ENCODE results near the gene ZNF607. TPM values are rescaled to one million over a fixed set of nuclear protein-coding genes. Genes with fewer than 3 reads are reported as not detected.

Gene ZNF607
- total RNA-seq, 1 donor from 2014 or later = 19.6 TPM

DNA sequence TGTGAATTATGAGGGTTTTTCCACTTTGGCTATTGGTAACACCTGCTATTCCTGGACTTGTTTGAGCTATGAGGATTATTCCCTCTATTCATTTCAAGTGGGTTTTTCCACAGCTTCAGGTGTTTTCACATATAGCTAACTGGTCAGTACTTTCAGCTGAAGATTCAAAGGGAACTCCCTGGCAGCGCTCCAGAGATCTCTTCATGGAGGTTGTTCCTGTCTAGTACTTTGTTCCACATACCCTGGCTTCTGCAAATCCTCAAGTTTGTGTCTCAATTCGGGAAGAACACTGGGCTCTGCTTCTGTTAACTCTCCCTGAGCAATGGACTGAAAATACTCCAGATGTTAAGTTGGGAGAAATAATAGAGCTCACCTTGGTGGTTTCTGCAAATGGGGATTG lies 5.6 kb upstream of the ZNF607 start:
- Histone ChIP-seq H3K9me3 (ENCODE audit: low read depth) (no peaks in the 10 kb centered on the region), H3K36me3 (no peaks in the 10 kb centered on the region), H3K4me1 (no peaks in the 10 kb centered on the region), H3F3A (ENCODE audit: low read depth) (no peaks in the 10 kb centered on the region), H3K4me3 (no peak overlapping the region), H3K9ac (no peak overlapping the region), H3K79me2 (ENCODE audit: low read depth) (no peaks in the 10 kb centered on the region), H3K27ac (no peak overlapping the region), H3K4me2 (no peak overlapping the region), H3K27me3 (no peaks in the 10 kb centered on the region), H4K20me1 (ENCODE audit: low read depth) (no peaks in the 10 kb centered on the region), H2AFZ (replicated peaks) (no peak overlapping the region)
- Mint-ChIP-seq H3K36me3 (peaks cover 3% of the 10 kb centered on the region), H3K27me3 (ENCODE audit: insufficient read depth, low read depth) (peaks cover 2% of the 10 kb centered on the region), H3K27ac (no peak overlapping the region), H3K4me3 (no peak overlapping the region), H3K4me1 (no peaks in the 10 kb centered on the region), H3K9me3 (peaks cover 18% of the 10 kb centered on the region)
- no peak for DNase-seq (ENCODE audit: low spot score)
- TF ChIP-seq EZH2 (IDR thresholded peaks at IDR 0.05) (no peak), EZH2phosphoT487 (IDR thresholded peaks at IDR 0.05) (no peak)
- TF ChIP-seq, protein P1, sequence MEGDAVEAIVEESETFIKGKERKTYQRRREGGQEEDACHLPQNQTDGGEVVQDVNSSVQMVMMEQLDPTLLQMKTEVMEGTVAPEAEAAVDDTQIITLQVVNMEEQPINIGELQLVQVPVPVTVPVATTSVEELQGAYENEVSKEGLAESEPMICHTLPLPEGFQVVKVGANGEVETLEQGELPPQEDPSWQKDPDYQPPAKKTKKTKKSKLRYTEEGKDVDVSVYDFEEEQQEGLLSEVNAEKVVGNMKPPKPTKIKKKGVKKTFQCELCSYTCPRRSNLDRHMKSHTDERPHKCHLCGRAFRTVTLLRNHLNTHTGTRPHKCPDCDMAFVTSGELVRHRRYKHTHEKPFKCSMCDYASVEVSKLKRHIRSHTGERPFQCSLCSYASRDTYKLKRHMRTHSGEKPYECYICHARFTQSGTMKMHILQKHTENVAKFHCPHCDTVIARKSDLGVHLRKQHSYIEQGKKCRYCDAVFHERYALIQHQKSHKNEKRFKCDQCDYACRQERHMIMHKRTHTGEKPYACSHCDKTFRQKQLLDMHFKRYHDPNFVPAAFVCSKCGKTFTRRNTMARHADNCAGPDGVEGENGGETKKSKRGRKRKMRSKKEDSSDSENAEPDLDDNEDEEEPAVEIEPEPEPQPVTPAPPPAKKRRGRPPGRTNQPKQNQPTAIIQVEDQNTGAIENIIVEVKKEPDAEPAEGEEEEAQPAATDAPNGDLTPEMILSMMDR (IDR thresholded peaks at IDR 0.05) = no peak

DNA sequence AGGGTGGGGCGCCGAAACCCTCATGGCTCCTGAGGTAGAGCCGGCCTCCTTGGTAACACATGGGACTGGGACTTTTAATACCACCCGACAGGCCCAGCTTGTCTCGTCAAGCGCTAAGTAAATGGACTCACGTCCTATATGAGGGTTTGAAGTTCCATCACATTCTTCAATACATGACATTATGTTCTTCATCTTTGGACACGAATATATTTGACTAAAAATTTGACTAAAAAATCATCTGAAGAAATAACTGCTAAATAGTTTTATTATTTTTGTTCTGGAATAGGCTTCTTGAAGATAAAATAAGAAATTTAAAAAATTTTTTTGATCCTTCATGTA lies 335 bp upstream of the ZNF607 start:
- peak overlapping the region; percentile 94 for H2AFZ ChIP-seq (replicated peaks)
- H3K27me3 ChIP-seq = no peaks in the 10 kb centered on the region
- Mint-ChIP-seq H3K4me3 (peak overlapping the region; percentile 99), H3K36me3 (peaks cover 25% of the 10 kb centered on the region), H3K4me1 (peaks cover 10% of the 10 kb centered on the region), H3K27me3 (ENCODE audit: insufficient read depth, low read depth) (peaks cover 2% of the 10 kb centered on the region), H3K27ac (no peak overlapping the region), H3K9me3 (peaks cover 39% of the 10 kb centered on the region)
- no peak for TF ChIP-seq EZH2phosphoT487 (IDR thresholded peaks at IDR 0.05)
- no peak for TF ChIP-seq EZH2 (IDR thresholded peaks at IDR 0.05)
- TF ChIP-seq, protein P1 (IDR thresholded peaks at IDR 0.05) = peak; percentile 18
- H3K4me2 ChIP-seq = peak overlapping the region; percentile 97
- DNase-seq (ENCODE audit: low spot score) = no peak
- H3K36me3 ChIP-seq = no peaks in the 10 kb centered on the region
- H3F3A ChIP-seq (ENCODE audit: low read depth) = peaks cover 6% of the 10 kb centered on the region
- H3K9ac ChIP-seq = no peak overlapping the region
- peaks cover 14% of the 10 kb centered on the region for H4K20me1 ChIP-seq (ENCODE audit: low read depth)
- H3K27ac ChIP-seq = no peak overlapping the region
- H3K4me3 ChIP-seq = peak overlapping the region; percentile 92
- H3K9me3 ChIP-seq (ENCODE audit: low read depth) = no peaks in the 10 kb centered on the region
- H3K79me2 ChIP-seq (ENCODE audit: low read depth) = peaks cover 46% of the 10 kb centered on the region
- peaks cover 16% of the 10 kb centered on the region for H3K4me1 ChIP-seq

DNA sequence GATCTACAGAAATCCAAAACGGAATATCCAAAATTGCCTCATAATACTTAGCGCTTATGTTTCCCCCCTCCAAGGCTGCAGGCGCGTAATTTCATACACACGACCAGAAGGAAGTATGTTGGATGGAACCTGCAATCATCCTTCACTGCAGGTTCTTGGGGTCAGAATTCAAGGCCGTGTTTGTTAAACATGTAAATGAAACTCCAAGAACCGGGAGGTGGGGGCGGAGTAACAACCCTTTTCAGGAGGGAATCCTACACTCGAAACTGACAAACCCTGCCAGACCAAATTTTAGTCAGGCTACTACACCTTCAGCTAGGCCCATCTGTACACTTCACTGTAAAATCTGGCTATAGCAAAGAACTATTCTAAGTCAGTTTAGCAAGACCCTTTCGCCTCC lies 1.3 kb downstream of the ZNF607 start:
- Histone ChIP-seq H3K9me3 (ENCODE audit: low read depth) (no peaks in the 10 kb centered on the region), H3K4me1 (peaks cover 16% of the 10 kb centered on the region), H3K27me3 (no peaks in the 10 kb centered on the region), H3F3A (ENCODE audit: low read depth) (peaks cover 6% of the 10 kb centered on the region), H2AFZ (replicated peaks) (no peak overlapping the region), H3K4me3 (peak overlapping the region; percentile 92), H3K36me3 (peaks cover under 1% of the 10 kb centered on the region), H3K27ac (no peak overlapping the region), H3K79me2 (ENCODE audit: low read depth) (peaks cover 60% of the 10 kb centered on the region), H3K4me2 (peak overlapping the region; percentile 97), H4K20me1 (ENCODE audit: low read depth) (peaks cover 14% of the 10 kb centered on the region), H3K9ac (peak overlapping the region; percentile 55)
- TF ChIP-seq, protein P1 (IDR thresholded peaks at IDR 0.05) = no peak
- TF ChIP-seq EZH2phosphoT487 (IDR thresholded peaks at IDR 0.05) = no peak
- no peak for TF ChIP-seq EZH2 (IDR thresholded peaks at IDR 0.05)
- peak; percentile 29 for DNase-seq (ENCODE audit: low spot score)
- Mint-ChIP-seq H3K4me1 (peaks cover 10% of the 10 kb centered on the region), H3K9me3 (peaks cover 46% of the 10 kb centered on the region), H3K4me3 (peak overlapping the region; percentile 99), H3K27ac (peak overlapping the region; percentile 89), H3K36me3 (peaks cover 34% of the 10 kb centered on the region), H3K27me3 (ENCODE audit: insufficient read depth, low read depth) (peaks cover 2% of the 10 kb centered on the region)
